Measurements from ENCODE around the gene EPX.
"Not testable (repeated sequence)": the region's sequence is repeated elsewhere in the genome, so short reads cannot be mapped to it uniquely, and the experiment has no call there.

- TF ChIP-seq POLR2A, CTCF, EP300 (IDR thresholded peaks at IDR 0.05): not testable (repeated sequence)
Measured at GRCh38 chr17:58143335-58143734, 49.2 kb upstream of the EPX start.

Data from gastroesophageal sphincter (tissue), 3 donors.